Subcutaneous abdominal adipose tissue (tissue), 5 donors: ENCODE measurements around the gene GRIA1.

Source experiments
- H3K27ac ChIP-seq: one replicate; pipeline ENCODE4 v1.7.0; 2013; ENCODE audit warnings: low read depth, mild to moderate bottlenecking, inconsistent platforms, low read length, moderate library complexity
- H3K27me3 ChIP-seq, 5 donors: one replicate each; pipeline ENCODE4 v1.7.0; 2013; ENCODE audit warnings: low read length in 5 of 5, inconsistent platforms in 1 of 5; ENCODE audit not compliant: control insufficient read depth in 5 of 5, insufficient read depth in 4 of 5
- H3K36me3 ChIP-seq, 5 donors: one replicate each; pipeline ENCODE4 v1.7.0; 2013; ENCODE audit warnings: low read length in 5 of 5; ENCODE audit not compliant: control insufficient read depth in 5 of 5, insufficient read depth in 5 of 5
- H3K4me1 ChIP-seq, 5 donors: one replicate each; pipeline ENCODE4 v1.7.0; 2013; ENCODE audit warnings: low read length in 5 of 5, mild to moderate bottlenecking in 3 of 5, moderate library complexity in 1 of 5; ENCODE audit not compliant: control insufficient read depth in 5 of 5, insufficient read depth in 5 of 5
- H3K4me3 ChIP-seq, 5 donors: one replicate each; pipeline ENCODE4 v1.7.0; 2013; ENCODE audit warnings: low read length in 5 of 5, low read depth in 1 of 5
- H3K9ac ChIP-seq, 5 donors: one replicate each; pipeline ENCODE4 v1.7.0; 2013; ENCODE audit warnings: low read length in 5 of 5, mild to moderate bottlenecking in 4 of 5, moderate library complexity in 3 of 5
- H3K9me3 ChIP-seq, 5 donors: one replicate each; pipeline ENCODE4 v1.7.0; 2013; ENCODE audit warnings: low read length in 5 of 5; ENCODE audit not compliant: control insufficient read depth in 5 of 5
- donor health status: healthy.
- donor health status: healthy.
- donor health status: healthy.
- donor health status: healthy.
- donor health status: healthy.

Gene GRIA1

GRCh38 chr5:153467546-153467945 lies 22.9 kb upstream of the GRIA1 start:
- Histone ChIP-seq H3K27me3 (no peaks in the 10 kb centered on the region), H3K4me3 (no peak overlapping the region), H3K27ac (no peak overlapping the region), H3K9me3 (no peaks in the 10 kb centered on the region), H3K4me1 (no peaks in the 10 kb centered on the region), H3K36me3 (no peaks in the 10 kb centered on the region), H3K9ac (no peak overlapping the region)

GRCh38 chr5:153469423-153469822 lies 21.0 kb upstream of the GRIA1 start:
- Histone ChIP-seq H3K27ac (no peak overlapping the region), H3K9ac (no peak overlapping the region), H3K4me3 (no peak overlapping the region), H3K4me1 (no peaks in the 10 kb centered on the region), H3K9me3 (peaks cover 0 to 3% (median 0%) of the 10 kb centered on the region in 5 donors), H3K36me3 (no peaks in the 10 kb centered on the region), H3K27me3 (no peaks in the 10 kb centered on the region)

DNA sequence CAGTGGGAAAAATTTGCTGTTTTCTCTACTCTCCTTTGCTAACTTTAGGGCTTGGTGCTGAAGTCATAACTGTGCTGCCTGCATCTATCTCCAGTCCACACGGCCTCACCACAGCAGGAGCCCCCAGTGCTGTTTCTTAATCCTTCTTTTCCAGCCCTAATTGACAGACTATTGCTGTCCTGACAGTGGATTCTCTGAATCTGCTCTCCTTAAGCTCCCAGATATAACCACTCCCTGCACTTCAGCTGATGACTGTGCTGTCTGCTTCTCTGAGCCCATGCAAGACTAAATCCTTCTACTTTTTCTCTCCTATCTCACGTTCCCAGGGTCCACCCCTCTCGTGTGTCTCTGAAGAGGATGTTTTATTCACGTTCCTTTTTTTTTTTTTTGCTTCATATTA lies 19.7 kb upstream of the GRIA1 start:
- Histone ChIP-seq H3K27me3 (no peaks in the 10 kb centered on the region), H3K36me3 (no peaks in the 10 kb centered on the region), H3K9me3 (peaks cover 0 to 3% (median 0%) of the 10 kb centered on the region in 5 donors), H3K27ac (no peak overlapping the region), H3K4me1 (no peaks in the 10 kb centered on the region), H3K4me3 (no peak overlapping the region), H3K9ac (no peak overlapping the region)

GRCh38 chr5:153476767-153477166 lies 13.7 kb upstream of the GRIA1 start:
- H3K36me3 ChIP-seq = no peaks in the 10 kb centered on the region
- H3K9me3 ChIP-seq = peaks cover 0 to 3% (median 0%) of the 10 kb centered on the region in 5 donors
- no peak overlapping the region for H3K9ac ChIP-seq
- H3K4me1 ChIP-seq = no peaks in the 10 kb centered on the region
- no peak overlapping the region for H3K4me3 ChIP-seq
- no peaks in the 10 kb centered on the region for H3K27me3 ChIP-seq
- H3K27ac ChIP-seq = no peak overlapping the region

- Histone ChIP-seq H3K4me1 (no peaks in the 10 kb centered on the region), H3K4me3 (no peak overlapping the region), H3K36me3 (no peaks in the 10 kb centered on the region), H3K9ac (no peak overlapping the region), H3K27ac (no peak overlapping the region), H3K9me3 (peaks cover 0 to 2% (median 0%) of the 10 kb centered on the region in 5 donors), H3K27me3 (no peaks in the 10 kb centered on the region)
Observed at GRCh38 chr5:153480401-153480800, 10.1 kb upstream of the GRIA1 start.

- no peak overlapping the region for H3K27ac ChIP-seq
- H3K4me1 ChIP-seq = no peaks in the 10 kb centered on the region
- peaks cover 0 to 2% (median 0%) of the 10 kb centered on the region in 5 donors for H3K9me3 ChIP-seq
- H3K36me3 ChIP-seq = no peaks in the 10 kb centered on the region
- no peak overlapping the region for H3K4me3 ChIP-seq
- no peak overlapping the region for H3K9ac ChIP-seq
- H3K27me3 ChIP-seq = no peaks in the 10 kb centered on the region
Observed at GRCh38 chr5:153483482-153483881, 7.0 kb upstream of the GRIA1 start.

GRCh38 chr5:153485641-153486040 lies 4.8 kb upstream of the GRIA1 start:
- Histone ChIP-seq H3K36me3 (no peaks in the 10 kb centered on the region), H3K4me3 (no peak overlapping the region), H3K9me3 (peaks cover 0 to 2% (median 0%) of the 10 kb centered on the region in 5 donors), H3K9ac (no peak overlapping the region), H3K27me3 (peaks cover 5 to 12% (median 7%) of the 10 kb centered on the region in 5 donors), H3K4me1 (peaks cover 0 to 5% (median 3%) of the 10 kb centered on the region in 5 donors), H3K27ac (no peak overlapping the region)

GRCh38 chr5:153486771-153487170 lies 3.7 kb upstream of the GRIA1 start:
- Histone ChIP-seq H3K4me1 (peaks cover 0 to 12% (median 9%) of the 10 kb centered on the region in 5 donors), H3K9me3 (peaks cover 0 to 2% (median 0%) of the 10 kb centered on the region in 5 donors), H3K36me3 (no peaks in the 10 kb centered on the region), H3K27ac (no peak overlapping the region), H3K4me3 (no peak overlapping the region), H3K27me3 (peaks cover 15 to 22% (median 17%) of the 10 kb centered on the region in 5 donors), H3K9ac (no peak overlapping the region)

- H3K9ac ChIP-seq = no peak overlapping the region
- H3K27me3 ChIP-seq = peaks cover 18 to 27% (median 23%) of the 10 kb centered on the region in 5 donors
- no peak overlapping the region for H3K27ac ChIP-seq
- H3K9me3 ChIP-seq = no peaks in the 10 kb centered on the region
- no peak overlapping the region for H3K4me3 ChIP-seq
- H3K36me3 ChIP-seq = no peaks in the 10 kb centered on the region
- peaks cover 0 to 12% (median 9%) of the 10 kb centered on the region in 5 donors for H3K4me1 ChIP-seq
Observed at GRCh38 chr5:153489611-153490010, 859 bp upstream of the GRIA1 start.

GRCh38 chr5:153491038-153491744 lies 721 bp downstream of the GRIA1 start:
- no peaks in the 10 kb centered on the region for H3K9me3 ChIP-seq
- H3K27ac ChIP-seq = no peak overlapping the region
- no peak overlapping the region for H3K9ac ChIP-seq
- peaks cover 0 to 12% (median 9%) of the 10 kb centered on the region in 5 donors for H3K4me1 ChIP-seq
- H3K36me3 ChIP-seq = no peaks in the 10 kb centered on the region
- H3K27me3 ChIP-seq = peaks cover 18 to 27% (median 23%) of the 10 kb centered on the region in 5 donors
- peak overlapping the region in 4 of 5 donors; percentile 40 to 66 (median 46) for H3K4me3 ChIP-seq
